Endothelial cell of umbilical vein (primary cell): Measurements from ENCODE around the gene TTF2. TPM values are rescaled to one million over a fixed set of nuclear protein-coding genes. Genes with fewer than 3 reads are reported as not detected.

ENCODE experiments used
- BruUV-seq: library from RNA; stranded (reverse); fragments of 400-500 nt; replicated peaks from 2 replicates; lab custom pipeline; 2021; lab: Mats Ljungman, UMichigan
- CTCF ChIA-PET: fragments of 300-600, 350-600 bp; sonication (Branson Sonifier 250); formaldehyde crosslinking; loops from one replicate; lab custom pipeline; 2021; ENCODE audit warnings: antibody characterized with exemption, inconsistent platforms; lab: Charles Lee
- POLR2A ChIA-PET: fragments of 300-600, 350-600 bp; sonication (Branson Sonifier 250); formaldehyde crosslinking; loops from one replicate; lab custom pipeline; 2021; ENCODE audit warnings: antibody characterized with exemption, inconsistent platforms; lab: Charles Lee
- DNase-seq: peaks from one replicate; pipeline ENCODE4 v3.0.0-alpha.2; 2011; ENCODE audit warnings: low read depth, low spot score
- FAIRE-seq: peaks from 2 replicates; lab custom pipeline; 2011; peaks lifted over from hg19 to GRCh38; lab: Jason Lieb, UNC
- H2AFZ ChIP-seq: 2 replicates; pipeline ENCODE4 v1.6.0; 2012; ENCODE audit warnings: low read depth, low read length, control low read depth, inconsistent platforms
- H3K27ac ChIP-seq: 2 replicates; pipeline ENCODE4 v1.5.1; 2011; ENCODE audit warnings: low read depth, mild to moderate bottlenecking, control low read depth, low read length, moderate library complexity; ENCODE audit not compliant: insufficient read depth
- H3K27me3 ChIP-seq, 2 experiments: 2 replicates each; pipeline versions ENCODE4 v1.6.0 to v1.6.1; 2011; ENCODE audit warnings: low read length in 2 of 2, mixed read lengths in 1 of 2; ENCODE audit not compliant: control insufficient read depth in 2 of 2, insufficient read depth in 2 of 2
- H3K36me3 ChIP-seq, 2 experiments: 2 replicates in 1 of 2; 3 replicates in 1 of 2; pipeline ENCODE4 v1.5.1; 2011; ENCODE audit warnings: low read length in 2 of 2, mild to moderate bottlenecking in 1 of 2, moderate library complexity in 1 of 2; ENCODE audit not compliant: control insufficient read depth in 2 of 2, insufficient read depth in 2 of 2; ENCODE audit errors: extremely low read depth in 1 of 2
- H3K4me1 ChIP-seq: 3 replicates; pipeline ENCODE4 v1.5.1; 2011; ENCODE audit warnings: mild to moderate bottlenecking, low read length; ENCODE audit not compliant: control insufficient read depth, insufficient read depth; ENCODE audit errors: extremely low read depth
- H3K4me2 ChIP-seq: 2 replicates; pipeline ENCODE4 v1.6.1; 2011; ENCODE audit warnings: low read length, control low read depth, mixed read lengths; ENCODE audit not compliant: insufficient read depth
- H3K4me3 ChIP-seq, 3 experiments: fragments of 200-600 bp in 1 of 3; sonication (generic), shearing (Covaris generic) in 1 of 3; replicated peaks in 1 of 3; 2 replicates each; pipeline ENCODE4 v1.5.1; 2011 to 2016; ENCODE audit warnings: control low read depth in 3 of 3, low read length in 3 of 3, mild to moderate bottlenecking in 2 of 3, inconsistent platforms in 1 of 3, low read depth in 1 of 3, moderate library complexity in 1 of 3; ENCODE audit not compliant: insufficient read depth in 1 of 3
- H3K79me2 ChIP-seq: 2 replicates; pipeline ENCODE4 v1.6.0; 2012; ENCODE audit warnings: low read length, inconsistent platforms; ENCODE audit not compliant: control insufficient read depth, insufficient read depth
- H3K9ac ChIP-seq: replicated peaks from 2 replicates; pipeline ENCODE3; 2011; ENCODE audit warnings: low read length, control low read depth; ENCODE audit not compliant: insufficient read depth; ENCODE audit errors: extremely low read depth
- H3K9me1 ChIP-seq: replicated peaks from 3 replicates; pipeline ENCODE4 v1.6.0; 2011; ENCODE audit warnings: mild to moderate bottlenecking, low read length; ENCODE audit not compliant: control insufficient read depth, insufficient read depth; ENCODE audit errors: extremely low read depth
- H3K9me3 ChIP-seq: replicated peaks from 2 replicates; pipeline ENCODE4 v1.5.1; 2012; ENCODE audit warnings: low read length, inconsistent platforms; ENCODE audit not compliant: control insufficient read depth, insufficient read depth
- H4K20me1 ChIP-seq: replicated peaks from 2 replicates; pipeline ENCODE3; 2011; ENCODE audit warnings: mild to moderate bottlenecking, low read length; ENCODE audit not compliant: control insufficient read depth, insufficient read depth; ENCODE audit errors: extremely low read depth
- CTCF ChIP-seq, 2 donors: IDR thresholded peaks; 1 replicate in 1 of 2; 2 replicates in 1 of 2; pipeline ENCODE4 v1.5.1; 2011; ENCODE audit warnings: low read length in 2 of 2, mild to moderate bottlenecking in 2 of 2, moderate library complexity in 2 of 2, control low read depth in 1 of 2, inconsistent platforms in 1 of 2, low read depth in 1 of 2; ENCODE audit not compliant: insufficient read depth in 1 of 2; ENCODE audit errors: extremely low read depth in 1 of 2
- EZH2 ChIP-seq: IDR thresholded peaks from 2 replicates; pipeline ENCODE4 v1.6.1; 2012; ENCODE audit warnings: borderline replicate concordance, low read depth, mild to moderate bottlenecking, moderate library complexity, low read length, inconsistent platforms; ENCODE audit not compliant: severe bottlenecking
- FOS ChIP-seq: IDR thresholded peaks from 2 replicates; pipeline ENCODE4 v1.6.1; 2011; ENCODE audit warnings: mild to moderate bottlenecking, low read length, moderate library complexity, borderline replicate concordance; ENCODE audit not compliant: insufficient read depth
- GATA2 ChIP-seq: IDR thresholded peaks from 2 replicates; pipeline ENCODE4 v1.7.0; 2011; ENCODE audit warnings: low read depth, mild to moderate bottlenecking, moderate library complexity, mixed read lengths, low read length; ENCODE audit not compliant: insufficient read length, insufficient read depth
- JUN ChIP-seq: IDR thresholded peaks from 2 replicates; pipeline ENCODE4 v1.6.1; 2011; ENCODE audit warnings: borderline replicate concordance, low read depth; ENCODE audit not compliant: insufficient read length, insufficient read depth
- MAX ChIP-seq: IDR thresholded peaks from 2 replicates; pipeline ENCODE4 v1.6.1; 2011; ENCODE audit not compliant: insufficient read depth, insufficient read length
- MYC ChIP-seq: IDR thresholded peaks from one replicate; pipeline ENCODE4 v1.6.1; 2011; ENCODE audit warnings: mild to moderate bottlenecking, low read depth, low read length
- POLR2A ChIP-seq: IDR thresholded peaks from 2 replicates; pipeline ENCODE4 v1.6.1; 2012; ENCODE audit warnings: low read depth, mild to moderate bottlenecking, control low read depth, low read length
- POLR2AphosphoS5 ChIP-seq: IDR thresholded peaks from 2 replicates; pipeline ENCODE4 v1.6.1; 2012; ENCODE audit warnings: low read depth, mild to moderate bottlenecking, control low read depth, low read length, moderate library complexity; ENCODE audit not compliant: insufficient read depth
- dilution Hi-C: fragments of 300-500 bp; cut with MboI; formaldehyde crosslinking; loops from one replicate; pipeline ENCODE4 v1.15.0; 2019; ENCODE audit warnings: low sequenced_read_pairs; ENCODE audit not compliant: extremely low pct_ligation_motif_present
- intact Hi-C: fragments of 100-400 bp; cut with micrococcal nuclease; formaldehyde crosslinking; loops from one replicate; pipeline ENCODE4 v1.10.0; 2022
- polyA plus RNA-seq, 4 experiments: library from polyadenylated mRNA; depleted of rRNA in 3 of 4; stranded (reverse) in 3 of 4; unstranded in 1 of 4; fragments of >200 nt; gene quantifications; 2 replicates each; pipeline versions ENCODE4 v1.2.1 to v1.2.3, GENCODE V29; 2011 to 2012; ENCODE audit warnings: missing spikeins in 1 of 4
- total RNA-seq: library from RNA; stranded (reverse); gene quantifications from 2 replicates; pipeline ENCODE4 v1.2.3, GENCODE V29; 2021

The TTF2 gene
- total and polyA plus RNA-seq, 2 donors (not counting 3 experiments of a cell fraction or from before 2014, with no cell fraction given), result 8.8 to 44.4 TPM

- Histone ChIP-seq H3K79me2 (no peaks in the 10 kb centered on the region), H2AFZ (no peak overlapping the region), H3K4me1 (no peaks in the 10 kb centered on the region), H3K36me3 (no peaks in the 10 kb centered on the region), H4K20me1 (no peaks in the 10 kb centered on the region), H3K9me1 (no peaks in the 10 kb centered on the region), H3K4me3 (no peak overlapping the region), H3K27me3 (peaks cover 0 to 2% of the 10 kb centered on the region in 2 experiments), H3K4me2 (no peak overlapping the region), H3K27ac (no peak overlapping the region), H3K9me3 (no peaks in the 10 kb centered on the region), H3K9ac (no peak overlapping the region)
- FAIRE-seq, result no peak
- peak; percentile 64 for DNase-seq
- ChIA-PET POLR2A (no interaction called here), CTCF (interaction anchor here (0.8 to 2.8 kb wide), 3 partner anchors 12 to 308 kb away, joined by 3 to 6 read pairs (median 6); partner anchors contain the start of gene TTF2)
- dilution Hi-C loops (no loop called here), intact Hi-C loops (no loop called here)
- TF ChIP-seq FOS (no peak), GATA2 (no peak), JUN (no peak), POLR2AphosphoS5 (no peak), MAX (no peak), POLR2A (no peak), CTCF (IDR thresholded peaks at IDR 0.05; ENCODE audit: extremely low read depth in 1 of 2, insufficient read depth in 1 of 2, low read depth in 1 of 2, low read length in 2 of 2) (no peak), MYC (no peak), EZH2 (no peak)
- no TSS peak for BruUV-seq
These were observed 14.5 kb upstream of the TTF2 start for GRCh38 chr1:117045644-117046043.
